Activated naive CD4-positive, alpha-beta T cell treated with anti-CD3 and anti-CD28 coated beads, Interleukin-2, amount 50 U/mL, for 24 hours (primary cell): ENCODE measurements around the gene IFT88.

Experiments used
- H3K27ac Mint-ChIP-seq: one replicate; pipeline ENCODE4 v1.8.0; 2021; ENCODE audit warnings: mild to moderate bottlenecking, mixed read lengths
- H3K27me3 Mint-ChIP-seq: one replicate; pipeline ENCODE4 v1.8.0; 2021; ENCODE audit warnings: mixed read lengths
- H3K36me3 Mint-ChIP-seq: one replicate; pipeline ENCODE4 v1.8.0; 2021; ENCODE audit warnings: mixed read lengths
- H3K4me1 Mint-ChIP-seq: one replicate; pipeline ENCODE4 v1.8.0; 2021; ENCODE audit warnings: mixed read lengths
- H3K4me3 Mint-ChIP-seq: one replicate; pipeline ENCODE4 v1.8.0; 2021; ENCODE audit warnings: mild to moderate bottlenecking, mixed read lengths
- H3K9me3 Mint-ChIP-seq: one replicate; pipeline ENCODE4 v1.8.0; 2021; ENCODE audit warnings: mixed read lengths

The IFT88 gene

DNA sequence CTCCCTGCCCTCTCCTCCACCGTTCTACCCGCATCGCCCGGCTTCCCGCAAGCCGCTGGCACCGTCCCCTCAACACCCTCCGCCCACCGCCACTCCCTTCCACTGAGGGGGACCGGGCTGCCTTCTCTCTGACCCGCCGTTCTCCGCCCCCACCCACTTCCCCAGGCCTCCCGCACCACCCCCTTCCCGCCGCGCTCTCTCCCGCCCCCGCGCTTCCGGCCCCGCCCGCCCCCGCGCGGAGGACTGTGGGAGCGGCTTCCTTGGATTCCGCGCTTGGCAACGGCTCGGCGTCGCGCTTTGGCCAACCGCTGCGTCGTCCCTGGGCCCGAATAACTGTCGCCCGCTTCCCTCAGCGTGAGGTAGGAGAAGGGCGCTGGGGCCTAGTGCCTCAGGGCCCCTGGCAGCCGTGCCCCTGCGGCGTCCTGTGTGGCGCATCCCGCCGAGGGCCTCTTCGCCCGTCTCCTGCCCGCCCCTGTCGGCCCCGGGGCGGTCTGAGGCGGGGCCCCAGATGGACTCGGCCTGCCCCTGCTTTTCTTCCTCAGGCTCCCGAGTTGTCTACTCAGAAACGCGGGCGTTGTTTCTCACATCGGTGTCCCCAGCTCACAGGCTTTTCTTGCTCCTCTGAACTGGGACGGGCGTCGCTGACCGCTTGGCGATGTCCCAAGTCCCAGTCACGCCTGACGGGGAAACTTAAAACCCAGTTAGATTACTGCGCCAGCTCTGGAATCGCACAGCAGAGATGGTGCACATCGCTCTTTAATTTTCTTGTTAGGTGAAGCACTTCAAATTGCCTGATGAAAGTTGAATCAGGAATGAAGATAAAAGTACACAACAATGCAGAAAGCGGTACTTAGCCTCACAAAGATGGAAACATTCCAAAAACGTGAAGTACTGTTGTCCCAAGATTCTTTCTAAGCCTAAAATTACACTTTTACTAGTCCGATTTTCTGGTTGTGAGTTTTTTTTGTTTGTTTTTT is at the start of gene IFT88:
TSS of gene IFT88 (plus strand) at position 260 of the 977 bp plus-strand sequence. CDS start 7,229 bp downstream, outside the sequence.
- Mint-ChIP-seq H3K27ac (peak within 1 kb of the TSS; percentile 87), H3K36me3 (peaks cover 7% of the 10 kb centered on the region), H3K27me3 (no peaks in the 10 kb centered on the region), H3K4me1 (peaks cover 29% of the 10 kb centered on the region), H3K9me3 (peaks cover 10% of the 10 kb centered on the region), H3K4me3 (peak within 1 kb of the TSS; percentile 88)

DNA sequence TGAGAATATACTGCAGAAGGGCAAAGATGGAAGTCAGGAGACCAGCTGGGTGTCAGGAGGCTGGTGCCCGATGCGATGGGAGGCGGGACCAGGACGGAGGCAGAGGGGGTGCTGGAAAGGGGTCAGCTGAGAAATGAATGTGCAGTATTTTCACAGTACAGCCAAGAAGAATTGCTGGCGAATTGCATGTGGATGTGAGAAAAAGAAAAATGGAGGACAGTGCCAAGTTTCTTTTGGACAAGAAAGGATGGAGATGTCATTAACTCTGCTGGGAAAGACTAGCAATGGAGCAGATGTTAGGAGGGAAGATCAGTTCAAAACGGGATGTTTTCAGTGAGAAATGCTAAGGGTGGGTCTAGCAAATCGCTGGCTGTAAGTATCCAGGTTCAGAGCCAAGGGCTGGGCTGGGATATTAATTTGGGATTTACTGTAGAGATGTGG is 48.3 kb upstream of the IFT88 start:
- H3K4me3 Mint-ChIP-seq: no peak overlapping the region

GRCh38 chr13:20519875-20520274 is 47.1 kb upstream of the IFT88 start:
- no peaks in the 10 kb centered on the region for H3K9me3 Mint-ChIP-seq
- H3K4me1 Mint-ChIP-seq: peaks cover 21% of the 10 kb centered on the region
- peaks cover 3% of the 10 kb centered on the region for H3K36me3 Mint-ChIP-seq
- no peak overlapping the region for H3K27ac Mint-ChIP-seq
- no peaks in the 10 kb centered on the region for H3K27me3 Mint-ChIP-seq
- no peak overlapping the region for H3K4me3 Mint-ChIP-seq

More for the DNA sequence above, 48.3 kb upstream of the IFT88 start:
- H3K9me3 Mint-ChIP-seq: no peaks in the 10 kb centered on the region
- peaks cover 15% of the 10 kb centered on the region for H3K4me1 Mint-ChIP-seq
- H3K27ac Mint-ChIP-seq: no peak overlapping the region
- peaks cover 7% of the 10 kb centered on the region for H3K36me3 Mint-ChIP-seq
- no peaks in the 10 kb centered on the region for H3K27me3 Mint-ChIP-seq

DNA sequence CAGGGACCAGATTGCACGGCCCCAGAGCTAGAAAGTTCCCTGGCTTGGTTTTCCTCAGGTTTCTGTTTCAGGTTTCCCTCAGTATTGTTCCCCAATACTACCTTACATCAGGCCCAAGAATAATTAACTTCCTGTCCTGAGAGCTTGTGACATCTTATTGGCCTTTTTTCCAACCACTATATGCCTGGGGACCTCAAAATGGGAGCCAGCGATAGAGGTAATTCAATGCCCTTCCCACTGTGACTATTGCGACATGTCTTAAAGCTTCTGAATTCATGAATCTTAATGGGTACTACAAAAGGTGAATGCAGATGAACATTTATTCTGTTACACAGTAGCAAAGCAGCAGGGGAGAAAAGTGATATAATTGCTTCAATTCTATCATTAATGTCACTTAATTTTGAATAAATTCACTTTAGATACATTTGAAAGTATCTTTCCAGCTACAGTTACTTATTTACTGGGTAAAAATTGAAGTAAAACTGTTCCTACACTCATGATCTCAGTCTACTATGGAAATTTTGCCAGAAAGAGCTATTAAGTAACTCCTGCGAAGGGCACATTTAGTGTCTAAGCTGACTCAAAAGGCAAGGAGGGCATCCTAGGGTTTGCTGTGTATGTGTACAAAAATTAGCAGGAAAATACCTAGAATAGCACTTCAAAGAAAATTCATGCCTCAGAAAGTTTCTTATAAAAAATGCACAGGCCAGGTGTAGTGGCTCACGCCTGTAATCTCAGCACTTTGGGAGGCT is 45.4 kb upstream of the IFT88 start:
- H3K4me3 Mint-ChIP-seq: no peak overlapping the region
- no peaks in the 10 kb centered on the region for H3K9me3 Mint-ChIP-seq
- H3K36me3 Mint-ChIP-seq: peaks cover 1% of the 10 kb centered on the region
- no peak overlapping the region for H3K27ac Mint-ChIP-seq
- peaks cover 29% of the 10 kb centered on the region for H3K4me1 Mint-ChIP-seq
- no peaks in the 10 kb centered on the region for H3K27me3 Mint-ChIP-seq

DNA sequence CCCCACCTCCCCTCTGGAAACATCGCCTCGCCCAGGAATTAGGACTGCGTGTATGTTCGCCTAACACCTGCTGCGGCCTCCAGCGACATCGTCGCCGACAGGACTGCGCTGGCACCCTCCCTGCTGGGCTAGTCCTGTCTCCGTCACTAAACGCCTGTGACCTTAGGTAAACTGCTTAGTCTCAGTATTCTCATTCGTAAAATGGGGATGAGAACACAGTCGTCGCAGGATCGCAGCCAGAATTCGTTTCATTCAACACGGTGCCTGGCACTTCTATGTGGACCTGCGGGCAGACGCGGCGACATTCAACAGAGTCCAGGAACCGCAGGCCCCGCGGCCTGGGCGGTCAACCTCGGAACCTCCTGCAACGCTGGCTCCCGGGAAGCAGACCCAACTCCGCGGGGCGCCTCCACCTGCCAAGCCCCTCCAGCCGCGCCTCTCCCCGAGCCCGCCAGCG is 41.8 kb upstream of the IFT88 start:
- Mint-ChIP-seq H3K27ac (peak overlapping the region; percentile 74), H3K36me3 (no peaks in the 10 kb centered on the region), H3K4me1 (peaks cover 33% of the 10 kb centered on the region), H3K4me3 (peak overlapping the region; percentile 89), H3K9me3 (no peaks in the 10 kb centered on the region), H3K27me3 (no peaks in the 10 kb centered on the region)

DNA sequence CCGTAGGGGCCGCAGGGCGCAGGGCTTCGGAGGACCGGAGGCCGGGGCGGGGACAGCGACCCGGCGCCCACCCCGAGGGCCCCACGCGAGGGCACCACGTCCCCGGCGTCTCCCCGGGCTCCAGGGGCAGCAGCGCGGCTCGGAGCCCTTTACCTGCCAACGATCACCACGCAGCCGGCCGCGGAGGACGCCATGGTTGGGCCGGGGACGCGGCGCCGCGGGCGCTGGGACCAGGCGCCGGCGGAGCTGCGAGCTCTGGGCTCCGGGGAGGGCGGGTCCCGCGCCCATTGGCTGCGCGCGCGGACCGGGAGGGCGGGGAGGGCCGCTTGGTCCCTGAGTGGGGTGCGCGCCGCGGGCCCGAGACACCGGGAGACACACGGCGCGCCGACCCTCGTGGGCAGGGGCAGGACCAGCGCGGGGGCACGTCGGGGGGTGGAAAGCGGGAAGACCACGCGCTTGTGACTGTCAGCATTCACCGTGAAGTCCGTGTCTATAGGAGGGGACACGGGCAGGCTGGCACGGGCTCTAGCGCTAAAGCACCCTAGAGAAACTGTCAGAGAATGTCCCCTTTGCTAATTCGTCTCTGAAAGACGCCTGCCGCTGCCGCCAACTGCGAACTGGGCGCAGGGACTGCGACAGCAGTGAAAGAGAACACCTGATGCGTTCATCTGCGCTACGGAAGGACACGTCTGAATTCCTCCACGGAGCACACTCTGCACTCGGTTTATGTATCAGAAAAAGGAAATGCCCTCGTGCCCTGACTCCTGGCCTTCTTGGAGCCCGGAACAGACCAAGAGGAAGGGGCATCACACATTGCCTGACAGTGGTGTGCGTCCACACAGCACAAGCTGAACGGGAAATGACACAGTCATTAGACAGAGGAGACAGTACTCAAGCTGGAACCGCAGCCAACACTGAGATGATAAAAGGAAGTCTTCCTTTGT is 41.1 kb upstream of the IFT88 start, which contains the start of gene CRYL1:
TSS of gene CRYL1 (minus strand) at position 257 of the 944 bp plus-strand sequence. CDS start at position 194, 63 bp downstream.
- H3K27ac Mint-ChIP-seq: peak within 1 kb of the TSS; percentile 82
- H3K4me3 Mint-ChIP-seq: peak within 1 kb of the TSS; percentile 89
- no peaks in the 10 kb centered on the region for H3K36me3 Mint-ChIP-seq
- H3K9me3 Mint-ChIP-seq: no peaks in the 10 kb centered on the region
- no peaks in the 10 kb centered on the region for H3K27me3 Mint-ChIP-seq
- peaks cover 33% of the 10 kb centered on the region for H3K4me1 Mint-ChIP-seq

- Mint-ChIP-seq H3K4me1 (peaks cover 33% of the 10 kb centered on the region), H3K9me3 (no peaks in the 10 kb centered on the region), H3K4me3 (peak overlapping the region; percentile 86), H3K27me3 (no peaks in the 10 kb centered on the region), H3K36me3 (peaks cover 1% of the 10 kb centered on the region), H3K27ac (peak overlapping the region; percentile 82)
These were observed 40.3 kb upstream of the IFT88 start for GRCh38 chr13:20526664-20527063.

DNA sequence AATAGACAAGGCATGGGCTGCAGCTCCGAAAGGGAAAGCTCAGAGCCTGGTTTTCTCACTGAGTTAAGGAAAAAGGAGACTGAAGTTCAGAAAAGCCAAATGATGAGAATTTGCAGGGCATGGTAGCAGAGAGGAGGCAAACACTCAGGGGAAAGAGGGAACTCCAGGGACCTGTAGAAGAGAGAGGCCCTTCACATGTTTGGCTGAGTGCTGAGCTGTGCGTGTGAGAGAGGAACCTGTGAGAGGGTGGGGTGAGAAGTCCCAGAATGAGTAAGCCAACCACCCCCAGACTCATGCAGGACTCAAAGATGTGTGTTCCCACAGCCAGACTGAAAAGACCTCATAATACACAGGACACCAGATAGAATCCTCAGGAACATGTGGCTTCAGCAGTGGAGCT is 38.5 kb upstream of the IFT88 start:
- no peaks in the 10 kb centered on the region for H3K27me3 Mint-ChIP-seq
- H3K4me1 Mint-ChIP-seq: peaks cover 30% of the 10 kb centered on the region
- H3K36me3 Mint-ChIP-seq: peaks cover 2% of the 10 kb centered on the region
- H3K27ac Mint-ChIP-seq: no peak overlapping the region
- no peaks in the 10 kb centered on the region for H3K9me3 Mint-ChIP-seq
- no peak overlapping the region for H3K4me3 Mint-ChIP-seq

DNA sequence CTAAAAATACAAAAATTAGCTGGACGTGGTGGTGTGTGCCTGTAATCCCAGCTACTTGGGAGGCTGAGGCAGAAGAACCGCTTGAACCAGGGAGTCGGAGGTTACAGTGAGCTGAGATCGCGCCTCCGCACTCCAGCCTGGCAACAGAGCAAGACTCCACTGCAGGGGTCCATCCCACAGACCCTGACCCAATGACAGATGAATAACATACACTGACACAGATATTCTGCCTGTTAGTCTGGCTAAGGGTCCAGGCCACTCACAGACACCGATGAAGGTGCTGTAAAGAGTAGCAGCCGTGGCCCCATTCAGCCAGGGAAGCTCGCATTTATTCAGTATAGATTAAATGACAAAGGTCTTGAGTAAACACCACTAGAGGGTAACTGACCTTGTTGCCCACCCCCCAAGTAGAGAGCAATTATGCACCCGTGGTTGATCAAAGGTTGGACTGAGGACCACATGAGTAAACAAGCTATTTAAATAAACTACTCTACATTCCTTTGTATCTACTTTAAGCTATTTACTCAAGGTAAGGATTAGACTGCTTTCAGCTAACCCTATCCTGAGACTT is 32.8 kb upstream of the IFT88 start:
- Mint-ChIP-seq H3K36me3 (peaks cover 2% of the 10 kb centered on the region), H3K9me3 (no peaks in the 10 kb centered on the region), H3K27ac (peak overlapping the region; percentile 51), H3K27me3 (no peaks in the 10 kb centered on the region), H3K4me1 (no peaks in the 10 kb centered on the region), H3K4me3 (no peak overlapping the region)

DNA sequence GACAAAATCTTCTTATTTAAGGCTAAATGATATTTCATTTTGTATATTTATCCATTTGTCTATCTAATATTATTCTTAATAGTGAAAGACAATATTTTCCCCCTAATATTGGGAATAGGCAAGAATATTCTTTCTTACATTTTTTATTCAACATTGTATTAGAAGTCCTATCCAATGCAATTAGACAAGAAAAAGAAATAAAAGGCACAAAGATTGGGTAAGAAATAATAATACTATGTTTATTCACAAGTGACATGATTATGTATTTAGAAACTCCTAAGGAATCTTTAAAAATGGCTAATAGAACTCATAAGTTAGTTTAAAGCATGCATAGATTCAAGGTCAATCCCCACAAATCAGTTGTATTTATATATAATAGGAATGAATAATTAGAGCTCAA is 30.0 kb upstream of the IFT88 start:
- no peaks in the 10 kb centered on the region for H3K27me3 Mint-ChIP-seq
- no peak overlapping the region for H3K27ac Mint-ChIP-seq
- no peaks in the 10 kb centered on the region for H3K4me1 Mint-ChIP-seq
- no peaks in the 10 kb centered on the region for H3K9me3 Mint-ChIP-seq
- H3K36me3 Mint-ChIP-seq: no peaks in the 10 kb centered on the region
- H3K4me3 Mint-ChIP-seq: no peak overlapping the region

DNA sequence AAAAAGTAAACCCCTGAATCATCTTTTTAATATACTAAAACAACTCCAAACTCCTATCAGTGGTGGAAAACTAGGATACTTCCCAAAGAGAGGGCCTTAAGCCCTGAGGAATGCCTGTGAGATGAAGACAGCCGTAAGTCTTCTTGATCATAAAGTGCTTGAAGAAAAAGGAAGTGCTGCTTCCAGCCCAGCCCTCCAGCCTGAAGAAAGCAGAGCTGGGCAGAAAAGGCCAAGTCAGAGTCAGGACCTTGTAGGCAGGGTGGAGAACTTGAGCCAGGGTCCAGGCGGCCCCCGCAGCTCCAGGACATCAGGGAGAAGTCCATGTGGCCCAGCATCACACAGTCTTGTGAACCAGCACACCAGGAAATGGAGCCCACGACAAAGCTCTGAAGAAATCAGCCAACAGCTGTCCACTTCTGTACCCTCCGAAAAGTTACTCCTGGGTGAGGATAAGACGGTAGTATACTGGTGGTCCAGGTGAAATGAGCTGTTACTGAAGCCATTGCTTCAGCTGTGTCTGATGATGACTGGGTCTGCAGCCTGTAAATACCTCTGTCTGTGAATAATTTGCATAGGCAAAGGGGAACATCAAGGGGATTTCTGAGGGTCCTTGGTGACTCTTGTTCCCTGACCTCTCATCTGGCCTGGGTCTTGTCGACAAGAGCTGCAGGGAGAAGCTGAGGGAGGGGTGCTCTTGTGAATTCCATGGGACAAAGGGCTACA is 22.6 kb upstream of the IFT88 start:
- no peaks in the 10 kb centered on the region for H3K9me3 Mint-ChIP-seq
- H3K4me1 Mint-ChIP-seq: peaks cover 9% of the 10 kb centered on the region
- no peak overlapping the region for H3K4me3 Mint-ChIP-seq
- H3K27me3 Mint-ChIP-seq: no peaks in the 10 kb centered on the region
- no peaks in the 10 kb centered on the region for H3K36me3 Mint-ChIP-seq
- H3K27ac Mint-ChIP-seq: no peak overlapping the region

- no peaks in the 10 kb centered on the region for H3K9me3 Mint-ChIP-seq
- no peaks in the 10 kb centered on the region for H3K36me3 Mint-ChIP-seq
- no peak overlapping the region for H3K27ac Mint-ChIP-seq
- H3K27me3 Mint-ChIP-seq: no peaks in the 10 kb centered on the region
- no peak overlapping the region for H3K4me3 Mint-ChIP-seq
- H3K4me1 Mint-ChIP-seq: peaks cover 9% of the 10 kb centered on the region
These were observed 20.4 kb upstream of the IFT88 start for GRCh38 chr13:20546556-20546955.

DNA sequence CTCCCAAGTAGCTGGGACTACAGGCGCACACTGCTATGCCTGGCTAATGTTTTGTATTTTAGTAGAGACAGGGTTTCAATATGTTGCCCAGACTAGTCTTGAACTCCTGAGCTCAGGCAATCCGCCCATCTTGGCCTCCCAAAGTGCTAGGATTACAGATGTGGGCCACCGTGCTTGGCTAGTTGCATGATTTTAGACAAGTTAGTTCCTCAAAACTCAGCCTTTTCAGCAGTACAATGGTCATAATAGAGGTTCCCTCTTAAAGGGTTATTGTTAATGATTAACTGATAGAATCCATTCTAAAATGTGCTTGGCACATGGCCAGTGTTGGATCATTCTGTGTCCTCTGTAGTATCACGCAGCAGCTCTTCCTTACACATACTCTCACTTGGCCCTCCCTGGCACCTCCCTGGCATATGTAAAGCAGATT is 19.5 kb upstream of the IFT88 start:
- Mint-ChIP-seq H3K4me1 (peaks cover 9% of the 10 kb centered on the region), H3K9me3 (no peaks in the 10 kb centered on the region), H3K4me3 (no peak overlapping the region), H3K36me3 (no peaks in the 10 kb centered on the region), H3K27ac (no peak overlapping the region), H3K27me3 (no peaks in the 10 kb centered on the region)

- no peak overlapping the region for H3K27ac Mint-ChIP-seq
- H3K4me1 Mint-ChIP-seq: peaks cover 9% of the 10 kb centered on the region
- H3K27me3 Mint-ChIP-seq: no peaks in the 10 kb centered on the region
- no peaks in the 10 kb centered on the region for H3K36me3 Mint-ChIP-seq
- no peaks in the 10 kb centered on the region for H3K9me3 Mint-ChIP-seq
- no peak overlapping the region for H3K4me3 Mint-ChIP-seq
These were observed 16.2 kb upstream of the IFT88 start for GRCh38 chr13:20550799-20551198.
